AG04450 (cell line): ENCODE measurements around the gene UBE2L5. TPM values are rescaled to one million over a fixed set of nuclear protein-coding genes. Genes with fewer than 3 reads are reported as not detected.
A peak's percentile ranks its signal among the peaks of the same experiment; 100 is the strongest.

Source experiments
- CTCF ChIA-PET: fragments of 300-600, 350-600 bp; formaldehyde crosslinking; extraction: SDS; loops from one replicate; lab custom pipeline; 2022; ENCODE audit warnings: antibody characterized with exemption, inconsistent platforms; lab: Charles Lee
- POLR2A ChIA-PET: fragments of 350-600 bp; formaldehyde crosslinking; extraction: SDS; loops from one replicate; lab custom pipeline; 2021; ENCODE audit warnings: antibody characterized with exemption, inconsistent platforms; lab: Yijun Ruan, JAX
- DNase-seq: peaks from one replicate; pipeline ENCODE4 v3.0.0-alpha.2; 2011; ENCODE audit warnings: low read depth, low spot score
- H3K27ac ChIP-seq: one replicate; pipeline ENCODE4 v1.5.1; 2012; ENCODE audit warnings: low read depth, low read length, control low read depth
- H3K27me3 ChIP-seq: one replicate; pipeline ENCODE4 v1.6.0; 2012; ENCODE audit warnings: low read length; ENCODE audit not compliant: control insufficient read depth, insufficient read depth
- H3K4me3 ChIP-seq: 2 replicates; pipeline ENCODE4 v1.5.1; 2011; ENCODE audit warnings: mild to moderate bottlenecking, low read depth, low read length, control low read depth
- H3K9me3 ChIP-seq: 2 replicates; pipeline ENCODE4 v1.5.1; 2012; ENCODE audit warnings: low read length; ENCODE audit not compliant: control insufficient read depth, insufficient read depth
- CTCF ChIP-seq: IDR thresholded peaks from 2 replicates; pipeline ENCODE4 v1.5.1; 2011; ENCODE audit warnings: low read depth, low read length, control low read depth, inconsistent platforms
- polyA plus RNA-seq: library from polyadenylated mRNA; depleted of rRNA; stranded (reverse); fragments of >200 nt; gene quantifications from 2 replicates; pipeline ENCODE4 v1.2.3, GENCODE V29; 2011

UBE2L5 gene
- polyA plus RNA-seq, 1 experiment = 0.81 TPM

DNA sequence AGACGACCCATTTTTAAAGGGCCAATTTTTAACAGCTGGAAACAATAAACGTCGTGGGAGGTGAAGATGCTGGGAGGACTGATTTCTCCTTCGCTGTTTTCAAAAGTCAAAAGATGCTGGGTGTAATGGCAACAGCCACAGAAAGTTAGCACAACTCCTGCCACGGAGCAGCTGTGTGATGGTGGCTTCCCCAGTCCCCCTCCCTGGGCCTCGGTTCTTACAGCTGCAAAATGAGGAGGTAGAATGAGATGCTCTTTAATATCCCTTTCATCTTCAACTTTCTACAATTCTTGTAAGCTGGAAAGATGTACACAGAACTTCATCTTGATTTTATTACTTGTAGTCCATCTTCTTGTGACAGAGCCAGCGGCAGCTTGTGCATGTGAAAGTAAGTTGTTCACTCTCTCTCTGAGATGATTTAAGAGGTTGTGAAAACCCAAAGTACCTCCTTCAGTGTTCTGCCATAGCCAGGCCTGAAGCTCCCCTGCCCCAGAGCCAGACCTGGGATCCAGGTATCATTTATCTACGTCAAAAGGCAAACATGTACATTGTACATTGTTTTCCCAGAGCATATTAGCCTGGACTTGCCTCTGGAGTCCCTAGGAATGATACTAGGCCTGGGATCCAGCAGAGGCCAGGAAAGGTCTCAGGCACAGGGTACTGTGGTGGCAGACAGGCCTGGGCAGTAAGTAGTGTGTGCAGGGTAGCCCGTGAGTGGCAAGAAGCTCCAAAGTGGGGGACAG, 3.4 kb upstream of the UBE2L5 start:
- no peak overlapping the region for H3K27ac ChIP-seq
- H3K9me3 ChIP-seq = no peaks in the 10 kb centered on the region
- POLR2A ChIA-PET = no interaction called here
- no peak for TF ChIP-seq CTCF
- H3K27me3 ChIP-seq = no peaks in the 10 kb centered on the region
- no peak for DNase-seq
- CTCF ChIA-PET = interaction anchor here (0.8 kb wide), 1 partner anchor 287 kb away, joined by 3 read pairs; no protein-coding TSS in a partner anchor
- H3K4me3 ChIP-seq = no peak overlapping the region

GRCh38 chr13:30421093-30422053, 920 bp upstream of the UBE2L5 start:
- H3K4me3 ChIP-seq = peak overlapping the region; percentile 68
- peak overlapping the region; percentile 88 for H3K27ac ChIP-seq
- ChIA-PET POLR2A (interaction anchor here (0.8 to 1.3 kb wide), 9 partner anchors 24 to 295 kb away, joined by 3 to 7 read pairs (median 4); partner anchors contain the start of gene HMGB1), CTCF (interaction anchor here (0.6 to 1.5 kb wide), 4 partner anchors 13 to 289 kb away, joined by 3 read pairs; no protein-coding TSS in a partner anchor)
- H3K9me3 ChIP-seq = no peaks in the 10 kb centered on the region
- H3K27me3 ChIP-seq = no peaks in the 10 kb centered on the region
- TF ChIP-seq CTCF = no peak
- DNase-seq = peak; percentile 54

GRCh38 chr13:30423891-30424290, 1.6 kb downstream of the UBE2L5 start:
- no peak for TF ChIP-seq CTCF
- Histone ChIP-seq H3K4me3 (no peak overlapping the region), H3K27ac (no peak overlapping the region), H3K9me3 (no peaks in the 10 kb centered on the region), H3K27me3 (no peaks in the 10 kb centered on the region)
- ChIA-PET POLR2A (no interaction called here), CTCF (interaction anchor here (0.5 kb wide), 1 partner anchor 155 kb away, joined by 3 read pairs; no protein-coding TSS in a partner anchor)
- DNase-seq = no peak

GRCh38 chr13:30429235-30429634, 6.9 kb downstream of the UBE2L5 start:
- no peak overlapping the region for H3K4me3 ChIP-seq
- H3K27me3 ChIP-seq = no peaks in the 10 kb centered on the region
- no peaks in the 10 kb centered on the region for H3K9me3 ChIP-seq
- ChIA-PET POLR2A (interaction anchor here (0.6 kb wide), 1 partner anchor 188 kb away, joined by 3 read pairs; no protein-coding TSS in a partner anchor), CTCF (interaction anchor here (0.9 to 1.1 kb wide), 3 partner anchors 24 to 615 kb away, joined by 3 to 4 read pairs (median 3); no protein-coding TSS in a partner anchor)
- no peak overlapping the region for H3K27ac ChIP-seq
- no peak for TF ChIP-seq CTCF
- DNase-seq = no peak
